ENCODE data around the gene EDDM3A. TPM values are rescaled to one million over a fixed set of nuclear protein-coding genes. Genes with fewer than 3 reads are reported as not detected.
A peak's percentile ranks its signal among the peaks of the same experiment; 100 is the strongest.

The EDDM3A gene
- total RNA-seq, 4 donors from 2014 or later, result not detected

- H3K9me3 ChIP-seq, result peaks cover 3 to 13% of the 10 kb centered on the region in 2 donors
- intact Hi-C loops (cut with DNase I; ENCODE audit: low total_unique reads) (no loop called here), in situ Hi-C loops (cut with MboI; ENCODE audit: low pct_ligation_motif_present in 1 of 4, low pct_unique_long_range_greater_than_20kb in 1 of 4, low sequenced_read_pairs in 3 of 4) (no loop called here)
- H3K27ac ChIP-seq, result no peak overlapping the region
- peak; percentile 26 for DNase-seq
- H3K4me1 ChIP-seq, result peaks cover 0 to 9% (median 0%) of the 10 kb centered on the region in 4 donors
- no peaks in the 10 kb centered on the region for H3K36me3 ChIP-seq
- H3K27me3 ChIP-seq, result no peaks in the 10 kb centered on the region
- H3K4me3 ChIP-seq, result no peak overlapping the region
- no peak for TF ChIP-seq POLR2AphosphoS5 (IDR thresholded peaks at IDR 0.05)
- TF ChIP-seq CTCF (IDR thresholded peaks at IDR 0.05), result no peak
- TF ChIP-seq POLR2A (IDR thresholded peaks at IDR 0.05), result no peak
- no peak for TF ChIP-seq EP300 (IDR thresholded peaks at IDR 0.05; ENCODE audit: low read depth)
- 83% methylated on average over 2 of the region's 2 CpGs for WGBS, 2 donors (ENCODE audit: low coverage in 1 of 2)
Measured at GRCh38 chr14:20748439-20748838, 2.8 kb downstream of the EDDM3A start.

- WGBS, 2 donors (ENCODE audit: low coverage in 1 of 2), result 74 to 83% methylated on average over 1 of the region's 1 CpG
- in situ Hi-C loops (cut with MboI; ENCODE audit: low pct_ligation_motif_present in 1 of 4, low pct_unique_long_range_greater_than_20kb in 1 of 4, low sequenced_read_pairs in 3 of 4), result no loop called here
- DNase-seq, result no peak
- Histone ChIP-seq H3K36me3 (no peaks in the 10 kb centered on the region), H3K27ac (no peak overlapping the region), H3K9me3 (peaks cover 3 to 13% of the 10 kb centered on the region in 2 donors), H3K4me3 (no peak overlapping the region), H3K4me1 (peaks cover 0 to 9% (median 0%) of the 10 kb centered on the region in 4 donors), H3K27me3 (no peaks in the 10 kb centered on the region)
- TF ChIP-seq EP300 (IDR thresholded peaks at IDR 0.05; ENCODE audit: low read depth) (no peak), POLR2AphosphoS5 (IDR thresholded peaks at IDR 0.05) (no peak), CTCF (IDR thresholded peaks at IDR 0.05) (no peak), POLR2A (IDR thresholded peaks at IDR 0.05) (no peak)
- intact Hi-C loops (cut with DNase I; ENCODE audit: low total_unique reads), result no loop called here
Measured at GRCh38 chr14:20750194-20750593, 4.5 kb downstream of the EDDM3A start.

GRCh38 chr14:20751963-20752562 lies 6.4 kb downstream of the EDDM3A start:
- Histone ChIP-seq H3K4me1 (peaks cover 0 to 9% (median 0%) of the 10 kb centered on the region in 4 donors), H3K4me3 (no peak overlapping the region), H3K9me3 (peaks cover 3 to 13% of the 10 kb centered on the region in 2 donors), H3K27ac (no peak overlapping the region), H3K27me3 (no peaks in the 10 kb centered on the region), H3K36me3 (no peaks in the 10 kb centered on the region)
- intact Hi-C loops (cut with DNase I; ENCODE audit: low total_unique reads) (no loop called here), in situ Hi-C loops (cut with MboI; ENCODE audit: low pct_ligation_motif_present in 1 of 4, low pct_unique_long_range_greater_than_20kb in 1 of 4, low sequenced_read_pairs in 3 of 4) (no loop called here)
- WGBS, 2 donors (ENCODE audit: low coverage in 1 of 2), result 77 to 94% methylated on average over 3 to 5 of the region's 5 CpGs
- DNase-seq, result no peak
- TF ChIP-seq POLR2A (IDR thresholded peaks at IDR 0.05), result no peak
- TF ChIP-seq CTCF (IDR thresholded peaks at IDR 0.05), result no peak
- TF ChIP-seq POLR2AphosphoS5 (IDR thresholded peaks at IDR 0.05), result no peak
- no peak for TF ChIP-seq EP300 (IDR thresholded peaks at IDR 0.05; ENCODE audit: low read depth)

- TF ChIP-seq POLR2A (IDR thresholded peaks at IDR 0.05) (no peak), CTCF (IDR thresholded peaks at IDR 0.05) (no peak), EP300 (IDR thresholded peaks at IDR 0.05; ENCODE audit: low read depth) (no peak), POLR2AphosphoS5 (IDR thresholded peaks at IDR 0.05) (no peak)
- Histone ChIP-seq H3K9me3 (peaks cover 3 to 13% of the 10 kb centered on the region in 2 donors), H3K36me3 (no peaks in the 10 kb centered on the region), H3K27ac (no peak overlapping the region), H3K27me3 (no peaks in the 10 kb centered on the region), H3K4me1 (no peaks in the 10 kb centered on the region), H3K4me3 (no peak overlapping the region)
- 85 to 100% methylated on average over 2 of the region's 2 CpGs for WGBS, 2 donors (ENCODE audit: low coverage in 1 of 2)
- DNase-seq, result no peak
- in situ Hi-C loops (cut with MboI; ENCODE audit: low pct_ligation_motif_present in 1 of 4, low pct_unique_long_range_greater_than_20kb in 1 of 4, low sequenced_read_pairs in 3 of 4), result no loop called here
- intact Hi-C loops (cut with DNase I; ENCODE audit: low total_unique reads), result no loop called here
Measured at GRCh38 chr14:20754308-20754707, 8.6 kb downstream of the EDDM3A start.
